C4-2B (cell line): Measurements from ENCODE around the gene EMD.

Source experiments
- ZFX ChIP-seq: fragments of 450-650 bp; IDR thresholded peaks from 2 replicates; pipeline ENCODE4 v1.6.1; 2017
- TF ChIP-seq, protein P1 (sequence below): fragments of 450-650 bp; conservative IDR thresholded peaks from 2 replicates; pipeline ENCODE4 v1.5.1; 2017; ENCODE audit warnings: mild to moderate bottlenecking

DNA sequence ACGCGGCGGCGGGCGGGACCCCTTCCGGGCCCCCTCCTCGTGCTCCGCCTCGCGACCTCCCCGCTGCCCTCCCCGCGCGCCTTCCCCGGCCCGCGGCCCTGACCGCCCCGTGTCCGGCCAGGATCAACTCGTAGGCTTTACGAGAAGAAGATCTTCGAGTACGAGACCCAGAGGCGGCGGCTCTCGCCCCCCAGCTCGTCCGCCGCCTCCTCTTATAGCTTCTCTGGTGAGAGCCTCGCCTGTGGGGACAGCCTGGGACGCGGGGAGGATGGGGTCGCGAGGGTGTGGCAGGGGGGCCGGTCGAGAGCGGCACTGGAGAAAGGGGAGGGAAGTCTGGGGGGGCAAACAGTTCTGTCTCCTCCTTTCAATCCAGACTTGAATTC lies 465 bp downstream of the EMD start:
- TF ChIP-seq, protein P1, sequence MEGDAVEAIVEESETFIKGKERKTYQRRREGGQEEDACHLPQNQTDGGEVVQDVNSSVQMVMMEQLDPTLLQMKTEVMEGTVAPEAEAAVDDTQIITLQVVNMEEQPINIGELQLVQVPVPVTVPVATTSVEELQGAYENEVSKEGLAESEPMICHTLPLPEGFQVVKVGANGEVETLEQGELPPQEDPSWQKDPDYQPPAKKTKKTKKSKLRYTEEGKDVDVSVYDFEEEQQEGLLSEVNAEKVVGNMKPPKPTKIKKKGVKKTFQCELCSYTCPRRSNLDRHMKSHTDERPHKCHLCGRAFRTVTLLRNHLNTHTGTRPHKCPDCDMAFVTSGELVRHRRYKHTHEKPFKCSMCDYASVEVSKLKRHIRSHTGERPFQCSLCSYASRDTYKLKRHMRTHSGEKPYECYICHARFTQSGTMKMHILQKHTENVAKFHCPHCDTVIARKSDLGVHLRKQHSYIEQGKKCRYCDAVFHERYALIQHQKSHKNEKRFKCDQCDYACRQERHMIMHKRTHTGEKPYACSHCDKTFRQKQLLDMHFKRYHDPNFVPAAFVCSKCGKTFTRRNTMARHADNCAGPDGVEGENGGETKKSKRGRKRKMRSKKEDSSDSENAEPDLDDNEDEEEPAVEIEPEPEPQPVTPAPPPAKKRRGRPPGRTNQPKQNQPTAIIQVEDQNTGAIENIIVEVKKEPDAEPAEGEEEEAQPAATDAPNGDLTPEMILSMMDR: no peak
- no peak for TF ChIP-seq ZFX
